KMS-11 (cell line): ENCODE data around the gene FAM110D.

ENCODE experiments used
- H2AFZ ChIP-seq: fragments of 200-600 bp; sonication (generic); 2 replicates; pipeline ENCODE4 v1.6.1; 2016; ENCODE audit warnings: antibody characterized with exemption, mixed run types, low read depth
- H3K27ac ChIP-seq: fragments of 200-600 bp; sonication (generic); 2 replicates; pipeline ENCODE4 v1.6.1; 2016; ENCODE audit warnings: mild to moderate bottlenecking, mixed run types
- H3K27me3 ChIP-seq: fragments of 200-600 bp; sonication (generic); 2 replicates; pipeline ENCODE4 v1.6.1; 2017; ENCODE audit warnings: mild to moderate bottlenecking, low read depth, mixed run types, moderate library complexity; ENCODE audit not compliant: insufficient read depth
- H3K36me3 ChIP-seq: fragments of 200-600 bp; sonication (generic); 2 replicates; pipeline ENCODE4 v1.6.1; 2017; ENCODE audit warnings: mild to moderate bottlenecking, mixed run types; ENCODE audit not compliant: insufficient read depth
- H3K4me1 ChIP-seq: fragments of 200-600 bp; sonication (generic); 2 replicates; pipeline ENCODE4 v1.6.1; 2016; ENCODE audit warnings: mild to moderate bottlenecking, low read depth, mixed run types; ENCODE audit not compliant: poor library complexity, severe bottlenecking
- H3K4me2 ChIP-seq: fragments of 200-600 bp; sonication (generic); 2 replicates; pipeline ENCODE4 v1.7.0; 2016; ENCODE audit warnings: mild to moderate bottlenecking, mixed run types
- H3K4me3 ChIP-seq: fragments of 200-600 bp; sonication (generic); IDR thresholded peaks from 2 replicates; pipeline ENCODE4 v1.6.1; 2017; ENCODE audit warnings: low read depth, low read length, mixed read lengths; ENCODE audit not compliant: insufficient read depth
- H3K79me2 ChIP-seq: fragments of 200-600 bp; sonication (generic); 2 replicates; pipeline ENCODE4 v1.6.1; 2016; ENCODE audit warnings: low read depth, mixed run types; ENCODE audit not compliant: insufficient read depth
- H3K9ac ChIP-seq: fragments of 200-600 bp; sonication (generic); 2 replicates; pipeline ENCODE4 v1.6.1; 2016; ENCODE audit warnings: mild to moderate bottlenecking, mixed run types
- H4K20me1 ChIP-seq: fragments of 200-600 bp; sonication (generic); 2 replicates; pipeline ENCODE4 v1.6.1; 2016; ENCODE audit warnings: mild to moderate bottlenecking, mixed run types; ENCODE audit not compliant: insufficient read depth
- CTCF ChIP-seq: fragments of 200-600 bp; sonication (generic); conservative IDR thresholded peaks from 2 replicates; pipeline ENCODE4 v1.6.1; 2017; ENCODE audit warnings: low read depth, mild to moderate bottlenecking, antibody characterized with exemption, low read length, moderate library complexity, mixed read lengths

FAM110D gene

DNA sequence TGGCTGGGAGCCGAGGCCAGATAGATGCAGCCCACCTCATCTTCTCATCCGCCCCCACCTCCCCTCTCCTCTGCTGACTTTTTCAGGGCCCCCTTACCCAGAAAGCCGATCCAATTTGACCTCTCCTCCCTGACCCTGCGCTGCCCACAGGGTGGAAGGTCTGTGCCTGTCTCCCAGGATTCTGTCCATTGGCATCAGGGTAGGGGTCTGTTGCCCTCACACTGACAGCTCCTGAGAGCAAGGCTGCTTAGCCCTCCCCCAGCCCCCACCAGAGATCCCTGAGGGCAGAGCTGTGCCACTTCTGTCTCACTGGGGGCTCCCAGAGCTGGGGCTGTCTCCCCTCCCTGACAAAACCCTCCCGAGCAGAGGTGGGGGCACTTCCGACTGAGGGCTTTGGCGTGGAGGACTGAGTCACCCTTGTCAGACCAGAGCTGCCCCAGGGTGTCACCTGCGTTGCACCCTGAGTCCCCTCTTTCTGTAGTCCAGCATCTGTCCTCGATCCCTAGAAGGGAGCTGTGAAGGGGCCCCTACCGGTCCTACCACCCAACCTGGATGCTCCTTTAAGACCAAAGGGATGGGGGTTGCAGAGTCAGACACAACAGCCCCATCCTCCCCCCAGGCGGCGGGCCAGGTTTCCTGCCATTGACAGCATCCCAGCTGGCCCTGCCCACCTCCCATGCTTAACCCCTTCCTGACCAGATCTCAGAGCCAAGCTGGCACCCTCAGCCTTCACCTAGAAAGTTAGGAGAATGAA is 2.4 kb upstream of the FAM110D start:
- H3K9ac ChIP-seq = no peak overlapping the region
- H3K4me2 ChIP-seq = no peak overlapping the region
- no peaks in the 10 kb centered on the region for H3K79me2 ChIP-seq
- TF ChIP-seq CTCF = no peak
- H3K27ac ChIP-seq = no peak overlapping the region
- H4K20me1 ChIP-seq = no peaks in the 10 kb centered on the region
- H3K4me1 ChIP-seq = no peaks in the 10 kb centered on the region
- no peak overlapping the region for H2AFZ ChIP-seq
- no peaks in the 10 kb centered on the region for H3K36me3 ChIP-seq
- H3K4me3 ChIP-seq = no peak overlapping the region
- H3K27me3 ChIP-seq = peaks cover 16% of the 10 kb centered on the region; the same call in 1 of the 2 replicates

DNA sequence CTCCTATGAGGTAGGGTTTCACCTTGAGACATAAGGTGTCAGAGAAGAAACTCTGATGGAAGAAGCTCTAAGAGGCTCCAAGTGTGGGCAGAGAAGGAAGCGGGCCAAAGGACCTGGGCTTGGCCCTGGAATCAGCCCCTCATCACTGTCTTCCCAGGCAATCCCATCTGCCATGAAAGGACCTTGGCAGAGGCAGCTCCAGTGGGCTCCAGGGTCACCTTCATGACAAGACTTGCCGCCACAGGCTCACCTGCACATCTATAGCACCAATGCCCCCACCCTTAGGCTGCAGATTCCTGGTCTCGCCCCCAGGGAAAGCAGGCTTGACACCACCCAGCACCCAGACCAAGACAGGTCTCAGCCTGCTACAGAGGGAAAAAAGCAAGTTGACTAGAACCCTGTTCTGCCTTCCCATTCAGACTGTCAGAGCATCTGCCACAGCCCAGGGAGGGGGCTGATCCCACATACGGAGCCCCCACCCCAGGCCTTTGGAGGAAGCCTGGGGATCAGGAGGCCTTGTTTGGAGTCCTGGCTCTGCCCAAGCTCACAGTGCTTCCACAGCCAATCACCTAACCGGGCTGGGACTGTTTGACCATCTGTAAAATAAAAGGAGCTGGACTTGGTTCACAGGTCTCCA is 490 bp upstream of the FAM110D start:
- no peak overlapping the region for H3K9ac ChIP-seq
- TF ChIP-seq CTCF = no peak
- no peaks in the 10 kb centered on the region for H4K20me1 ChIP-seq
- H3K36me3 ChIP-seq = no peaks in the 10 kb centered on the region
- no peak overlapping the region for H3K27ac ChIP-seq
- peaks cover 31% of the 10 kb centered on the region for H3K27me3 ChIP-seq
- H2AFZ ChIP-seq = no peak overlapping the region
- no peak overlapping the region for H3K4me2 ChIP-seq
- H3K4me3 ChIP-seq = no peak overlapping the region
- no peaks in the 10 kb centered on the region for H3K79me2 ChIP-seq
- H3K4me1 ChIP-seq = no peaks in the 10 kb centered on the region

DNA sequence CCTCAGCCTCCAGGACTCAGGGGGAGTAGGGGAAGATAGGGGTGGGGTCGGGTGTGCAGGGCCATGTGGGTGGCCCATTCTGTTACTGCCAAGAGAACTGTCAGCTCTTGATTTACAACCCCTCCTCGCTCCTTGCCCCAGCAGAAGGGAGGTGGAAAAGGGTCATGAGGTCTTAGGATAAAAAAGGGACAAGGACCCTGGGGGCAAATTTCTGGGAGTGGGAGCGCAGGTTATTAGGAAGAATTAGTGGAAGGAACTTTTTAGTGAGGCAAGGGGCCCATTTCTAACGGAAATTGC is 812 bp downstream of the FAM110D start:
- H3K4me3 ChIP-seq = no peak overlapping the region
- H3K9ac ChIP-seq = no peak overlapping the region
- H3K4me2 ChIP-seq = no peak overlapping the region
- H4K20me1 ChIP-seq = no peaks in the 10 kb centered on the region
- no peak overlapping the region for H3K27ac ChIP-seq
- no peaks in the 10 kb centered on the region for H3K36me3 ChIP-seq
- no peaks in the 10 kb centered on the region for H3K4me1 ChIP-seq
- H3K79me2 ChIP-seq = no peaks in the 10 kb centered on the region
- H2AFZ ChIP-seq = no peak overlapping the region
- peaks cover 40% of the 10 kb centered on the region for H3K27me3 ChIP-seq
- no peak for TF ChIP-seq CTCF

DNA sequence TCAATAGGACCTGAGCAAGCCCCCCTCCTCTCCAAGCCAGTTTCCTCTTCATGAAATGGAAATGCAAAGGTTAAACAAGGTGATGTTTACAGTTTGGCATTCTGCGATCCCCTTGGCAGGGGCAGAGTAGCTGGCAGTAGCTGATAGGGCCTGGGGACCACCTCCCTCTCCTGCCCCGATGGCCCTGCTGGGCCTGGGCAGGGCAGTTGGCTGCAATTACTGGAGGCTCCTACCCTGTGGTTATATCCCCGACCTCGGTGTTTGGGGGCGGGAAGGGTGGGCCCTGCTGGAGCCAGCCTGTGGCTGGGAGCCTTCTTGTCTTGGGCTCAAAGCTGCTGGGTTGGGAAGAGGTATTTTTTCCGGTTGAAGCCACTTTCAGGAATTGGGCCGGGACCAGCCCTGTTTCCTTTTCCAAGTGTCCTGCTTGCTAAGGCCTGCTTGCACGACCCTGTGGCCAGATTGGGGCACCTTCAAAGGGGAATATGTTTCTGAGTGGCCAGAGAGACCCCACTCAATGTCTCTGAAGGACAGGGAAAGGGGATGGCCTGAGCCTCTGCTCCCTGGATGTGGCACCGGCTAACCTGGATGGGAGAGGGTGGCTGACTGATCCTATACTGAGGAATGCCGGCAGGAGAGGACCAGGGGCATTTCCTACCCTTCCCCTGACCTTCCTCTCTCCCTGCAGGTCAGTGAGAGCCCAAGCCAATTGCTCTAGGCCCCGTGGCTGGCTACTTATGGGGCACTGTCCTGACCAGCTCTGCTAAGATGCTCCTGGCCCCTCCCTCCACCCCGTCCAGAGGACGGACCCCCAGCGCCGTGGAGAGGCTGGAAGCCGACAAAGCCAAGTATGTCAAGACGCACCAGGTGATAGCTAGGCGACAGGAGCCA is 1.9 kb downstream of the FAM110D start:
- Histone ChIP-seq H4K20me1 (no peaks in the 10 kb centered on the region), H3K79me2 (no peaks in the 10 kb centered on the region), H3K27me3 (peaks cover 48% of the 10 kb centered on the region), H3K36me3 (no peaks in the 10 kb centered on the region), H3K4me1 (peaks cover 8% of the 10 kb centered on the region), H2AFZ (no peak overlapping the region), H3K27ac (no peak overlapping the region), H3K9ac (no peak overlapping the region), H3K4me2 (no peak overlapping the region), H3K4me3 (no peak overlapping the region)
- no peak for TF ChIP-seq CTCF
